Esophagus muscularis mucosa (tissue), 4 donors: ENCODE data around the gene COMMD1. TPM values are rescaled to one million over a fixed set of nuclear protein-coding genes. Genes with fewer than 3 reads are reported as not detected.

Experiments used
- DNase-seq: peaks from one replicate; pipeline ENCODE4 v3.0.0-alpha.2; 2017; ENCODE audit errors: extremely low spot score
- H3K27ac ChIP-seq, 4 donors: fragments of 200-600 bp; sonication (generic); replicated peaks in 1 of 4; 1 replicate in 3 of 4; 2 replicates in 1 of 4; pipeline ENCODE4 v1.5.1; 2016 to 2019; ENCODE audit warnings: mild to moderate bottlenecking in 1 of 4
- H3K27me3 ChIP-seq, 4 donors: fragments of 200-600 bp; sonication (generic); one replicate each; pipeline versions ENCODE4 v1.5.1 to v1.6.0; 2016 to 2019
- H3K36me3 ChIP-seq, 4 donors: fragments of 200-600 bp; sonication (generic); one replicate each; pipeline ENCODE4 v1.5.1; 2016 to 2019
- H3K4me1 ChIP-seq, 4 donors: fragments of 200-600 bp; sonication (generic); one replicate each; pipeline ENCODE4 v1.5.1; 2016 to 2019
- H3K4me3 ChIP-seq, 4 donors: fragments of 200-600 bp; sonication (generic); 1 replicate in 2 of 4; 2 replicates in 2 of 4; pipeline ENCODE4 v1.5.1; 2016 to 2019; ENCODE audit warnings: mild to moderate bottlenecking in 4 of 4, moderate library complexity in 1 of 4
- H3K9me3 ChIP-seq, 4 donors: fragments of 200-600 bp; sonication (generic); 1 replicate in 3 of 4; 2 replicates in 1 of 4; pipeline ENCODE4 v1.5.1; 2016 to 2019
- EP300 ChIP-seq: sonication (generic); formaldehyde crosslinking; IDR thresholded peaks from one replicate; pipeline ENCODE4 v1.6.1; 2017; ENCODE audit warnings: antibody characterized with exemption
- POLR2A ChIP-seq: fragments of 450-650 bp; IDR thresholded peaks from one replicate; pipeline ENCODE4 v1.6.1; 2017; ENCODE audit warnings: antibody characterized with exemption, moderate library complexity, mild to moderate bottlenecking, low read depth
- POLR2AphosphoS5 ChIP-seq, 2 donors: sonication (generic); formaldehyde crosslinking; IDR thresholded peaks; one replicate each; pipeline ENCODE4 v1.6.1; 2017; ENCODE audit warnings: antibody characterized with exemption in 2 of 2
- WGBS: methylation state at CpG from one replicate; pipeline ENCODE4 v1.1.5; 2018; 5-methylcytosine and 5-hydroxymethylcytosine counted together
- intact Hi-C: fragments of 100-400 bp; cut with DNase I; formaldehyde crosslinking; loops from one replicate; pipeline ENCODE4 v1.15.1; 2023
- total RNA-seq, 4 donors: library from RNA; depleted of rRNA; stranded (reverse); fragments of >200 nt; gene quantifications; one replicate each; pipeline versions ENCODE4 v1.1.0 to v1.2.1, GENCODE V29; 2016
- TF ChIP-seq, protein P1 (sequence below), 3 experiments: fragments of 200-600 bp in 2 of 3; fragments of 450-650 bp in 1 of 3; sonication (generic) in 2 of 3; IDR thresholded peaks; one replicate each; pipeline ENCODE4 v1.5.1; 2017 to 2019; ENCODE audit warnings: antibody characterized with exemption in 3 of 3, mild to moderate bottlenecking in 2 of 3, moderate library complexity in 1 of 3

COMMD1 gene
- total RNA-seq, 4 donors from 2014 or later: 25.1 to 42.4 (median 37.2) TPM

DNA sequence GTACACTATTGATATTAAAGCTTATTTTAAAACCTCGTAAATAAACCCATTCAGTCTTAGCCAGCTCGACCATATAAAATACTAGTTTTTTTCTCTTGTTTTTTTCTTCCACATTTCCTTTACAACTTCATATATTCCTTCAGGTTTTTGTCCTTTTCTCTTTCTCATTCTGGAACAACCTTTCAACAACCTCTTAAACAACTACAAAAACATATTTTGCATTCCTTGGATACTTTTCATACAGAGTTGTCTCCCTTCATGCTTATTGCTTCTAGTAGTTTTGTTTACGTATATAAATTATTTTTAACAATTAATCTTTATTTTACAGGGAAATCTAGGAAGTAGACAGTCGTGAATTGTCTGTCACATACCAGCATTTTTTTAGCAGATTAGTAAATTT, 41.2 kb downstream of the COMMD1 start:
- DNase-seq: no peak
- 67% methylated on average over 4 of the region's 4 CpGs for WGBS
- intact Hi-C loops: no loop called here

DNA sequence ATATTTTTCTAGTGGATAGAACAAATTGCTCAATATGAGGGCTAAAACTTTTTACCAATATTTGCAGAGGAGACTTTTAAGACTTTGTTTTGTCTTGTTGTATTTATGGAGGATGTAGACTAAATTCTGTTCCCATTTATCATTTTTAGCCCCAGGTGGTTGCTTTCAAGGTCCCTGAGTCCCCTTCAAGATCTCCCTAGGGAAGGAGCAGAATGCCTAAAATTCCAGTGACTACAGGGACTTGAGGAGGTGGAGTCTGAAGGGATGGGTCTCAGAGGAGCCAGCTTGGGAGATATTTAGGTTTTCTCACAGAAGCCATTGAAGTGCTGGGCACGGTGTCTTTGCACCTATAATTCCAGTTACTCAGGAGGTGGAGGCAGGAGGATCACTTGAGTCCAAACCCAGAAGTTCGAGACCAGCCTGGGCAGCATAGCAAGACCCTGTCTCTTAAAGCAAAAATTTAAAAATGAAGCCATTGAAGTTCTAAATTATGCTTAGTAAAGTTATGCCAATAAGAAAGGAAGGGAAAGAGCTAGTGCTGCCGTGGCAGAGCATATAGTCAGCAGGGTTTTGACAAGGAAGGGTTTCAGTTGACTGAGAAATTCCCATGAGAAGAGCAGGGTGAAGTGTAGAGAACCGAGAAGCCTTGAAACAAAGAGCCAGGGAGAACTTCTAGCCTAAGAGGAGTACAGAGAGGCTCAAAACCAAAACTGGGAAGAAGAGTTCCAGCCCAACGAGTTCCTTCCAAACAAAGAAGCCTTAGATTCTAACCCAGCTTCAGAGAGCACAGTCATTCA, 43.4 kb downstream of the COMMD1 start:
- no peaks in the 10 kb centered on the region for H3K36me3 ChIP-seq
- no peak overlapping the region for H3K4me3 ChIP-seq
- H3K27me3 ChIP-seq: no peaks in the 10 kb centered on the region
- no peak for TF ChIP-seq POLR2AphosphoS5 (IDR thresholded peaks at IDR 0.05)
- no peak for TF ChIP-seq POLR2A
- no peak for TF ChIP-seq EP300
- TF ChIP-seq, protein P1, sequence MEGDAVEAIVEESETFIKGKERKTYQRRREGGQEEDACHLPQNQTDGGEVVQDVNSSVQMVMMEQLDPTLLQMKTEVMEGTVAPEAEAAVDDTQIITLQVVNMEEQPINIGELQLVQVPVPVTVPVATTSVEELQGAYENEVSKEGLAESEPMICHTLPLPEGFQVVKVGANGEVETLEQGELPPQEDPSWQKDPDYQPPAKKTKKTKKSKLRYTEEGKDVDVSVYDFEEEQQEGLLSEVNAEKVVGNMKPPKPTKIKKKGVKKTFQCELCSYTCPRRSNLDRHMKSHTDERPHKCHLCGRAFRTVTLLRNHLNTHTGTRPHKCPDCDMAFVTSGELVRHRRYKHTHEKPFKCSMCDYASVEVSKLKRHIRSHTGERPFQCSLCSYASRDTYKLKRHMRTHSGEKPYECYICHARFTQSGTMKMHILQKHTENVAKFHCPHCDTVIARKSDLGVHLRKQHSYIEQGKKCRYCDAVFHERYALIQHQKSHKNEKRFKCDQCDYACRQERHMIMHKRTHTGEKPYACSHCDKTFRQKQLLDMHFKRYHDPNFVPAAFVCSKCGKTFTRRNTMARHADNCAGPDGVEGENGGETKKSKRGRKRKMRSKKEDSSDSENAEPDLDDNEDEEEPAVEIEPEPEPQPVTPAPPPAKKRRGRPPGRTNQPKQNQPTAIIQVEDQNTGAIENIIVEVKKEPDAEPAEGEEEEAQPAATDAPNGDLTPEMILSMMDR (IDR thresholded peaks at IDR 0.05): no peak
- peaks cover 21 to 35% (median 23%) of the 10 kb centered on the region in 4 donors for H3K4me1 ChIP-seq
- intact Hi-C loops: no loop called here
- 86% methylated on average over 5 of the region's 5 CpGs for WGBS
- H3K27ac ChIP-seq: no peak overlapping the region
- H3K9me3 ChIP-seq: no peaks in the 10 kb centered on the region
- DNase-seq: no peak

More for the DNA sequence above, 41.2 kb downstream of the COMMD1 start:
- H3K4me3 ChIP-seq: no peak overlapping the region
- H3K27ac ChIP-seq: no peak overlapping the region
- no peak for TF ChIP-seq POLR2A
- peaks cover 21 to 35% (median 23%) of the 10 kb centered on the region in 4 donors for H3K4me1 ChIP-seq
- H3K27me3 ChIP-seq: no peaks in the 10 kb centered on the region
- no peaks in the 10 kb centered on the region for H3K9me3 ChIP-seq
- H3K36me3 ChIP-seq: no peaks in the 10 kb centered on the region

DNA sequence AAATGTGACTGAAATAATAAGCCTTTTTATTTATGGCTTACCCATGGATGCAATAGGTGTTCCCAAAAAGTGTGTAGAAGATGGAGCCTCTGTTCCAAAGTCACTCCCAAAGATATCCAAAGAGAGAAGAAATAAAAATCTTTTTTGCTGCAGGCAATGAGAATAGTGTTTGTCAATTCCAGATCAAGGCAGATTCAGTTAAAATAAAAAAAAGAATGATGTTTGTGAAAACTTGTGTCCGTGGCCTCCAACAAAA, 43.9 kb downstream of the COMMD1 start:
- Histone ChIP-seq H3K27ac (no peak overlapping the region), H3K4me3 (no peak overlapping the region), H3K27me3 (no peaks in the 10 kb centered on the region), H3K9me3 (no peaks in the 10 kb centered on the region), H3K4me1 (peaks cover 21 to 35% (median 23%) of the 10 kb centered on the region in 4 donors), H3K36me3 (no peaks in the 10 kb centered on the region)
- 67% methylated on average over 1 of the region's 1 CpG for WGBS
- TF ChIP-seq, protein P1 (IDR thresholded peaks at IDR 0.05): no peak
- no peak for TF ChIP-seq POLR2A
- TF ChIP-seq POLR2AphosphoS5 (IDR thresholded peaks at IDR 0.05): no peak
- TF ChIP-seq EP300: no peak
- no peak for DNase-seq
- intact Hi-C loops: no loop called here

DNA sequence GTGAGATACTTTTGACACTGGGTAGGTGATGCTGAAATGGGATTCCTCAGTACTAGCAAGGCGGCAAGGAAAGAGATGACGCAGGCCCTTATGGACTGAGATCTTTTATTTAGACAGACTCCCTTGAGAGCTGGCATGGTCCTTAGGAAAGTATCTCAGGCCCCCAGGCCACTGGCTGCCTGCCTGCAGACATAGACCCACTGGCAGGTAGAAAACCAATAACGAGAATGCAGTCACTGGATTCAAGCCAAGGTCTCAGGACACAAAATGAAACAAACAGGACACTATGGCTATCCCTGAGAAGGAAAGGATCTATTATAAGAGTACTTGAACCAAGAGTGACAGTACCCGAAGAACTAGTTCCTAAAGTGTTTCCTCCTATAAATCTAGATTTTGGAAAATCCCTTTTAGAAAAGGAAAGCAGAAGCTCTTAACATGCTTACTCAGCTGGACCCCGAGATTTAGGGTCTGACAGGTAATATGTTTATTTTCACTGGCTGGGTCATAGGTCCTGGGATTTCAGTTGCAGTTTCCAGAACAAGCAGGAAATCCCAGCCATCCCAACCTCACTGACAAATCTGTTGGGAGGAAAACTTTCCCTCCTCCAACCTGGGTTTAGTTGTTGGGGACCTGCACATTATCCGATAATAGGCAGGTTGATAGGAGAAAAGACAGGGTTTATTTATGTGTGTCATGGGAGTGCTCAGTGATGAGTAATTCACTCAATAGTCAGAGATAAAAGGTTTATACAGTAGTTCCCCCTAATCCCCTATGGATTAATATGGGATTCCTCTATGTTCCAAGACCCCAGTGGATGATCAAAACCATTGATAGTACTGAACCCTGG, 44.5 kb downstream of the COMMD1 start:
- Histone ChIP-seq H3K36me3 (no peaks in the 10 kb centered on the region), H3K27me3 (no peaks in the 10 kb centered on the region), H3K27ac (peak overlapping the region in 1 of 4 donors; percentile 1), H3K4me1 (peaks cover 21 to 35% (median 23%) of the 10 kb centered on the region in 4 donors), H3K4me3 (no peak overlapping the region), H3K9me3 (no peaks in the 10 kb centered on the region)
- TF ChIP-seq POLR2A: no peak
- TF ChIP-seq POLR2AphosphoS5 (IDR thresholded peaks at IDR 0.05): no peak
- TF ChIP-seq EP300: no peak
- TF ChIP-seq, protein P1 (IDR thresholded peaks at IDR 0.05): no peak
- intact Hi-C loops: no loop called here
- DNase-seq: no peak
- 58% methylated on average over 6 of the region's 6 CpGs for WGBS

DNA sequence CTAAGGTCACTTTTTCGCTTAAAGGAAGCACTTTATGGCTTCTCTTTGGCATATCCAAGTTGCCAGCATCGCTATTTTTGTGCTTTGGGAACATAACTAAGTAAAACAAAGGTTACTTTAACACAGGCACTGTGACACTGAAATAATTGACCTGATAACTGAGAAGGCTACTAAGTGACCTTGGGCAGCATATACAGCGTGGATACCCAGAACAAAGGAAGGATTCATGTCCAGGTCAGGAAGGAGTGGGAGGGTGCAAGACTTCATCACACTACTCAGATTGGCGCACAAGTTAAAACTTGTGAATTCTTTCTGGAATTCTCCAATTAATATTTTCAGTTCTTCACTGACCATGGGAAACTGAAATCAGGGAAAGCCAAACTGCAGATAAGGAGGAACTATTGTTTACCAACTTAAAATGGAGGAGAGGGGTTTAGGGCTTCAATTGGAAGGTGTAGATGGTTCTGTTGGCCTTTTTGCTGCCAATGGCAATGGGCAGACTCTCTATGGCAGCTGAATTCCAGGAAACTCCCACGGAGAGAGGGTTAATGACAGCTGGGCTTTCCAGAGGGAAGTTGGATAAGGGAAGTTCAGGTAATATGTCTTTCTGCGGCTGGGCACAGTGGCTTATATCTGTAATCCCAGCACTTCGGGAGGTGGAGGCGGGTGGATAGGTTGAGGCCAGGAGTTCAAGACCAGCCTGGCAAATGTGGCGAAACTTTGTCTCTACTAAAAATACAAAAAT, 45.3 kb downstream of the COMMD1 start:
- no peak overlapping the region for H3K27ac ChIP-seq
- 86% methylated on average over 9 of the region's 9 CpGs for WGBS

More for the DNA sequence above, 45.3 kb downstream of the COMMD1 start:
- no peak for DNase-seq
- H3K36me3 ChIP-seq: no peaks in the 10 kb centered on the region
- no peaks in the 10 kb centered on the region for H3K27me3 ChIP-seq
- TF ChIP-seq POLR2A: no peak
- TF ChIP-seq EP300: no peak
- TF ChIP-seq, protein P1 (IDR thresholded peaks at IDR 0.05): no peak
- TF ChIP-seq POLR2AphosphoS5 (IDR thresholded peaks at IDR 0.05): no peak
- H3K4me1 ChIP-seq: peaks cover 21 to 31% (median 23%) of the 10 kb centered on the region in 4 donors
- no peaks in the 10 kb centered on the region for H3K9me3 ChIP-seq
- no peak overlapping the region for H3K4me3 ChIP-seq
- intact Hi-C loops: no loop called here
